SU-DHL-6 (cell line): ENCODE data around the gene SLC25A38.
A peak's percentile ranks its signal among the peaks of the same experiment; 100 is the strongest.

Source experiments
- H2AFZ ChIP-seq: fragments of 200-600 bp; sonication (generic); 2 replicates; pipeline ENCODE4 v1.6.1; 2014; ENCODE audit warnings: low read depth, mild to moderate bottlenecking, moderate library complexity, mixed read lengths, antibody characterized with exemption, low read length; ENCODE audit not compliant: severe bottlenecking
- H3F3A ChIP-seq: fragments of 200-600 bp; shearing (Covaris generic); 2 replicates; pipeline ENCODE4 v1.6.0; 2016; ENCODE audit warnings: antibody characterized with exemption, mild to moderate bottlenecking; ENCODE audit not compliant: insufficient read depth
- H3K27ac ChIP-seq: fragments of 200-600 bp; sonication (generic); 2 replicates; pipeline ENCODE4 v1.5.1; 2016; ENCODE audit warnings: low read depth, mild to moderate bottlenecking, low read length, moderate library complexity, mixed read lengths
- H3K27me3 ChIP-seq: fragments of 200-600 bp; sonication (generic), shearing (Covaris generic); 2 replicates; pipeline ENCODE4 v1.6.0; 2014; ENCODE audit warnings: mild to moderate bottlenecking, low read length
- H3K36me3 ChIP-seq: fragments of 200-600 bp; sonication (generic); 2 replicates; pipeline ENCODE4 v1.6.1; 2014; ENCODE audit warnings: mild to moderate bottlenecking, low read length, mixed read lengths
- H3K4me2 ChIP-seq: fragments of 300-600, 200-600 bp; shearing (Covaris generic), sonication (generic); 2 replicates; pipeline ENCODE4 v1.6.0; 2014; ENCODE audit warnings: low read length, low read depth, mild to moderate bottlenecking; ENCODE audit not compliant: poor library complexity, severe bottlenecking
- H3K4me3 ChIP-seq: fragments of 200-600 bp; sonication (generic); 2 replicates; pipeline ENCODE4 v1.5.1; 2014; ENCODE audit warnings: antibody characterized with exemption, low read length, mild to moderate bottlenecking, mixed read lengths; ENCODE audit not compliant: insufficient read depth, poor library complexity, severe bottlenecking
- H3K79me2 ChIP-seq: fragments of 200-600 bp; sonication (generic); 2 replicates; pipeline ENCODE4 v1.6.1; 2014; ENCODE audit warnings: mild to moderate bottlenecking, low read length, moderate library complexity; ENCODE audit not compliant: insufficient read depth
- H3K9ac ChIP-seq: fragments of 200-600 bp; sonication (generic); 2 replicates; pipeline ENCODE4 v1.7.0; 2014; ENCODE audit warnings: mild to moderate bottlenecking, low read length
- H3K9me2 ChIP-seq: fragments of 200-600 bp; sonication (generic); replicated peaks from 2 replicates; pipeline ENCODE4 v1.6.1; 2014; ENCODE audit warnings: low read length; ENCODE audit not compliant: insufficient read depth
- H3K9me3 ChIP-seq: fragments of 200-600 bp; sonication (generic); 2 replicates; pipeline ENCODE4 v1.6.1; 2014; ENCODE audit warnings: low read length, mixed read lengths; ENCODE audit not compliant: insufficient read depth
- H4K20me1 ChIP-seq: fragments of 200-600 bp; sonication (generic); 2 replicates; pipeline ENCODE4 v1.6.1; 2014; ENCODE audit warnings: low read depth, mild to moderate bottlenecking, antibody characterized with exemption, low read length, moderate library complexity, mixed read lengths
- EZH2phosphoT487 ChIP-seq: fragments of 200-600 bp; sonication (generic), shearing (Covaris generic); conservative IDR thresholded peaks from 2 replicates; pipeline ENCODE4 v1.6.1; 2018; ENCODE audit warnings: mild to moderate bottlenecking, antibody characterized with exemption, low read length, moderate library complexity, mixed read lengths
- TF ChIP-seq, protein P1 (sequence below): fragments of 200-600 bp; sonication (generic); IDR thresholded peaks from one replicate; pipeline ENCODE4 v1.5.1; 2017; ENCODE audit warnings: antibody characterized with exemption, mild to moderate bottlenecking, low read length, moderate library complexity; ENCODE audit not compliant: insufficient read depth, poor library complexity, severe bottlenecking

The SLC25A38 gene

GRCh38 chr3:39407773-39408492 is 24.8 kb downstream of the SLC25A38 start:
- Histone ChIP-seq H2AFZ (no peak overlapping the region), H3K4me3 (peak overlapping the region; percentile 78), H3K27me3 (no peaks in the 10 kb centered on the region), H3K4me2 (peak overlapping the region; percentile 79), H4K20me1 (peaks cover 35% of the 10 kb centered on the region), H3K79me2 (peaks cover 38% of the 10 kb centered on the region), H3K9ac (peak overlapping the region; percentile 88), H3F3A (peaks cover 67% of the 10 kb centered on the region), H3K9me3 (no peaks in the 10 kb centered on the region), H3K9me2 (no peaks in the 10 kb centered on the region), H3K36me3 (peaks cover 49% of the 10 kb centered on the region), H3K27ac (peak overlapping the region; percentile 81)
- TF ChIP-seq EZH2phosphoT487 = no peak
- TF ChIP-seq, protein P1, sequence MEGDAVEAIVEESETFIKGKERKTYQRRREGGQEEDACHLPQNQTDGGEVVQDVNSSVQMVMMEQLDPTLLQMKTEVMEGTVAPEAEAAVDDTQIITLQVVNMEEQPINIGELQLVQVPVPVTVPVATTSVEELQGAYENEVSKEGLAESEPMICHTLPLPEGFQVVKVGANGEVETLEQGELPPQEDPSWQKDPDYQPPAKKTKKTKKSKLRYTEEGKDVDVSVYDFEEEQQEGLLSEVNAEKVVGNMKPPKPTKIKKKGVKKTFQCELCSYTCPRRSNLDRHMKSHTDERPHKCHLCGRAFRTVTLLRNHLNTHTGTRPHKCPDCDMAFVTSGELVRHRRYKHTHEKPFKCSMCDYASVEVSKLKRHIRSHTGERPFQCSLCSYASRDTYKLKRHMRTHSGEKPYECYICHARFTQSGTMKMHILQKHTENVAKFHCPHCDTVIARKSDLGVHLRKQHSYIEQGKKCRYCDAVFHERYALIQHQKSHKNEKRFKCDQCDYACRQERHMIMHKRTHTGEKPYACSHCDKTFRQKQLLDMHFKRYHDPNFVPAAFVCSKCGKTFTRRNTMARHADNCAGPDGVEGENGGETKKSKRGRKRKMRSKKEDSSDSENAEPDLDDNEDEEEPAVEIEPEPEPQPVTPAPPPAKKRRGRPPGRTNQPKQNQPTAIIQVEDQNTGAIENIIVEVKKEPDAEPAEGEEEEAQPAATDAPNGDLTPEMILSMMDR = no peak

DNA sequence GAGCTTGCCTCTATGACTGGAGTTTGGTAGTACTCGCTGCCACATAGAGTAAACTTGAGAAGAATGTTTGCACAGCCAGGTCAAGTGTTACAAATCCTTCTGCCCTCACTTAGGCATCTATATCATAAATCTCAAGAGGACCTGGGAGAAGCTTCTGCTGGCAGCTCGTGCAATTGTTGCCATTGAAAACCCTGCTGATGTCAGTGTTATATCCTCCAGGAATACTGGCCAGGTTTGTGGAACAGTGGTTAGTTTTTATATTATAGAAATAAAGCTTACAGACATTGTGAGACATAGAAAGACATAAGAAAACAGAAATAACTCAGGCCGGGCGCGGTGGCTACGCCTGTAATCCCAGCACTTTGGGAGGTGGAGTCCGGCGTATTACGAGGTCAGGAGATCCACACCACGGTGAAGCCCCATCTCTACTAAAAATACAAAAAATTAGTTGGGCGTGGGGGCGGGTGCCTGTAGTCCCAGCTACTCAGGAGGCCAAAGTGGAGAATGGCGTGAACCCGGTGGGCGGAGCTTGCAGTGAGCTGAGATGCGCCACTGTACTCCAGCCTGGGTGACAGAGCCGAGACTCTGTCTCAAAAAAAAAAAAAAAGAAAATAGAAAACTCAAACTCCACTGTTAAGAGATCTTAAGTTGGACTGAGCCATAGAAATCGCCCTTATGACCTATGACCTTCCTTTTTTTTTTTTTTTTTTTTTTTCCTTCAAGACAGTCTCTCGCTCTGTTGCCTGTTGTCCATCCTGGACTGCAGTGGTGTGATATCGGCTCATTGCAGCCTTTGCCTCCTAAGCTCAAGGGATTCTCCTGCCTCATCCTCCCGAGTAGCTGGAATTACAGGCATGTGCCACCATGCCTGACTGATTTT is 25.6 kb downstream of the SLC25A38 start:
- Histone ChIP-seq H2AFZ (no peak overlapping the region), H3K79me2 (peaks cover 38% of the 10 kb centered on the region), H3K36me3 (peaks cover 55% of the 10 kb centered on the region), H3K4me3 (peak overlapping the region; percentile 78), H3F3A (peaks cover 75% of the 10 kb centered on the region), H4K20me1 (peaks cover 35% of the 10 kb centered on the region), H3K27me3 (no peaks in the 10 kb centered on the region), H3K9me2 (no peaks in the 10 kb centered on the region), H3K27ac (peak overlapping the region; percentile 81), H3K4me2 (peak overlapping the region; percentile 79), H3K9me3 (no peaks in the 10 kb centered on the region), H3K9ac (peak overlapping the region; percentile 88)
- no peak for TF ChIP-seq EZH2phosphoT487
- TF ChIP-seq, protein P1 = no peak

DNA sequence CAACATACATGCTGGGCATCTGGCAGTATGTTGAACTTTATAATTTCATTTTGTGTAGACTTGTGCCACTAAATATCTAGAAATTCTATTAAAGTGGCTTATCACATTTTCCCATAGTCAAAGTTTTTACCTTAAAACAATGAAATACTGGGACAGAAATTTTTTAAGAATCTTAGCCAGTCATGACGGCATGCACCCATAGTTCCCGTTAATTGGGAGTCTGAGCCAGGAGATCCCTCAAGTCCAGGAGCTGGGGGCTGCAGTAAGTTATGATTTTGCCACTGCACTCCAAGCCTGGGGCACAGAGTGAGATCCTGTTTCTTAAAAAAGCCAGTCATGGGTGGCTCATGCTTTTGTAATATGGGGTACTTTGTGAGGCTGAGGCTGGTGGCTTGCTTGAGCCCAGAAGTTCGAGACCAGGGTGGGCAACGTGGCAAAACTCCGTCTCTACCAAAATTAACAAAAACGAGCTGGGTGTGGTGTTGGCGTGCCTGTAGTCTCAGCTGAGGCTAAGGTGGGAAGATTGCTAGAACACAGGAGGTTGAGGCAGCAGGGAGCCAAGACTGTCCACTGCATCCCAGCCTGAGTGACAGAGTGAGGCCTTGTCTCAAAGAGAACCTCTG is 26.5 kb downstream of the SLC25A38 start:
- Histone ChIP-seq H3K9ac (peak overlapping the region; percentile 26), H2AFZ (no peak overlapping the region), H3K4me3 (no peak overlapping the region)

More for the DNA sequence above, 26.5 kb downstream of the SLC25A38 start:
- TF ChIP-seq, protein P1 = no peak
- no peak for TF ChIP-seq EZH2phosphoT487
- H3K27me3 ChIP-seq = no peaks in the 10 kb centered on the region
- H3K27ac ChIP-seq = peak overlapping the region; percentile 11; the same call in 1 of the 2 replicates
- peaks cover 38% of the 10 kb centered on the region for H3K79me2 ChIP-seq
- peak overlapping the region; percentile 32 for H3K4me2 ChIP-seq
- peaks cover 55% of the 10 kb centered on the region for H3K36me3 ChIP-seq
- H3F3A ChIP-seq = peaks cover 80% of the 10 kb centered on the region
- peaks cover 35% of the 10 kb centered on the region for H4K20me1 ChIP-seq
- H3K9me3 ChIP-seq = no peaks in the 10 kb centered on the region
- no peaks in the 10 kb centered on the region for H3K9me2 ChIP-seq
